HCT116 (cell line): ENCODE measurements around the gene E2F1. TPM values are rescaled to one million over a fixed set of nuclear protein-coding genes. Genes with fewer than 3 reads are reported as not detected.

Experiments
- ATAC-seq: fragments of 200-7000 bp; cut with Tn5 transposase; 2 replicates; pipeline ENCODE4 v1.9.1; 2020; ENCODE audit warnings: mild to moderate bottlenecking, moderate library complexity
- BruUV-seq: library from RNA; stranded (reverse); fragments of 400-500 nt; replicated peaks from 2 replicates; lab custom pipeline; 2021; lab: Mats Ljungman, UMichigan
- CTCF ChIA-PET: fragments of 300-600 bp; sonication (Branson Sonifier 250); formaldehyde crosslinking; loops from one replicate; lab custom pipeline; 2021; ENCODE audit warnings: antibody characterized with exemption; lab: Charles Lee
- POLR2A ChIA-PET: fragments of 300-600, 350-600 bp; sonication (Branson Sonifier 250); formaldehyde crosslinking; loops from one replicate; lab custom pipeline; 2021; ENCODE audit warnings: antibody characterized with exemption; lab: Charles Lee
- RAD21 ChIA-PET, 2 experiments: fragments of 300-600 bp; sonication (Branson Sonifier 250); formaldehyde crosslinking; loops; one replicate each; lab custom pipeline; 2023; ENCODE audit warnings: low total read pairs in 2 of 2; ENCODE audit not compliant: uncharacterized antibody in 2 of 2, unreplicated experiment in 2 of 2, low non-redundant PET in 1 of 2; lab: Charles Lee
- DNase-seq: peaks from one replicate; pipeline ENCODE4 v3.0.0-alpha.2; 2010; ENCODE audit warnings: low read depth, low spot score
- H2AFZ ChIP-seq: fragments of 200-600 bp; shearing (Covaris generic), sonication (generic); 2 replicates; pipeline ENCODE4 v1.6.1; 2017; ENCODE audit warnings: low read depth, mixed run types, mixed read lengths, antibody characterized with exemption, low read length; ENCODE audit not compliant: poor library complexity, severe bottlenecking
- H3K27ac ChIP-seq: 2 replicates; pipeline ENCODE4 v1.5.1; 2012; ENCODE audit warnings: low read depth, low read length
- H3K27me3 ChIP-seq: fragments of 200-600 bp; sonication (generic); 2 replicates; pipeline ENCODE4 v1.6.1; 2016; ENCODE audit warnings: mixed run types, low read length, mixed read lengths; ENCODE audit not compliant: insufficient read depth
- H3K36me3 ChIP-seq, 2 experiments: fragments of 200-500 bp in 1 of 2; fragments of 200-600 bp in 1 of 2; sonication (Bioruptor generic) in 1 of 2; sonication (generic) in 1 of 2; 2 replicates each; pipeline versions ENCODE4 v1.5.1 to v1.6.1; 2014 to 2016; ENCODE audit warnings: low read length in 2 of 2, inconsistent platforms in 1 of 2, mixed read lengths in 1 of 2, mixed run types in 1 of 2; ENCODE audit not compliant: insufficient read depth in 2 of 2, control insufficient read depth in 1 of 2
- H3K4me1 ChIP-seq, 2 experiments: fragments of 200-600 bp in 1 of 2; sonication (generic) in 1 of 2; 2 replicates each; pipeline versions ENCODE4 v1.5.1 to v1.6.1; 2012 to 2017; ENCODE audit warnings: low read length in 2 of 2, inconsistent platforms in 1 of 2, mild to moderate bottlenecking in 1 of 2, mixed read lengths in 1 of 2, mixed run types in 1 of 2, moderate library complexity in 1 of 2; ENCODE audit not compliant: insufficient read depth in 2 of 2, control insufficient read depth in 1 of 2
- H3K4me2 ChIP-seq: fragments of 200-600 bp; sonication (generic); 2 replicates; pipeline ENCODE4 v1.6.1; 2017; ENCODE audit warnings: mixed run types, low read length, mixed read lengths
- H3K4me3 ChIP-seq, 2 experiments: fragments of 200-600 bp in 1 of 2; sonication (generic) in 1 of 2; replicated peaks in 1 of 2; 2 replicates each; pipeline ENCODE4 v1.5.1; 2011 to 2016; ENCODE audit warnings: low read length in 2 of 2, control low read depth in 1 of 2, low read depth in 1 of 2, mild to moderate bottlenecking in 1 of 2, mixed read lengths in 1 of 2, mixed run types in 1 of 2
- H3K79me2 ChIP-seq: fragments of 200-600 bp; sonication (generic); 2 replicates; pipeline ENCODE4 v1.6.1; 2017; ENCODE audit warnings: mild to moderate bottlenecking, mixed run types, low read length, moderate library complexity, mixed read lengths; ENCODE audit not compliant: insufficient read depth
- H3K9ac ChIP-seq: fragments of 200-600 bp; sonication (generic); 2 replicates; pipeline ENCODE4 v1.6.1; 2016; ENCODE audit warnings: low read length, mixed read lengths
- H3K9me2 ChIP-seq: fragments of 200-600 bp; sonication (generic), shearing (Covaris generic); 2 replicates; pipeline ENCODE4 v1.6.1; 2017; ENCODE audit warnings: mixed run types, mild to moderate bottlenecking, moderate library complexity; ENCODE audit not compliant: insufficient read depth
- H3K9me3 ChIP-seq, 2 experiments: fragments of 200-500 bp in 1 of 2; fragments of 200-600 bp in 1 of 2; sonication (Bioruptor generic) in 1 of 2; sonication (generic) in 1 of 2; 2 replicates each; pipeline ENCODE4 v1.6.1; 2014 to 2017; ENCODE audit warnings: low read length in 2 of 2, mixed read lengths in 2 of 2, inconsistent platforms in 1 of 2, low read depth in 1 of 2, mild to moderate bottlenecking in 1 of 2, mixed run types in 1 of 2, moderate library complexity in 1 of 2; ENCODE audit not compliant: control insufficient read depth in 1 of 2, insufficient read depth in 1 of 2
- H4K20me1 ChIP-seq: fragments of 200-600 bp; sonication (generic), shearing (Covaris generic); 2 replicates; pipeline ENCODE4 v1.6.1; 2017; ENCODE audit warnings: mixed run types, mild to moderate bottlenecking, moderate library complexity; ENCODE audit not compliant: insufficient read depth
- EGR1 ChIP-seq: IDR thresholded peaks from 2 replicates; pipeline ENCODE4 v1.6.1; 2012; ENCODE audit warnings: low read depth
- JUND ChIP-seq: IDR thresholded peaks from 2 replicates; pipeline ENCODE4 v1.6.1; 2012
- POLR2A ChIP-seq: IDR thresholded peaks from 2 replicates; pipeline ENCODE4 v1.7.0; 2011; ENCODE audit warnings: borderline replicate concordance; ENCODE audit not compliant: insufficient read depth, insufficient read length; ENCODE audit errors: extremely low read depth
- POLR2AphosphoS5 ChIP-seq: IDR thresholded peaks from 2 replicates; pipeline ENCODE4 v1.6.1; 2011; ENCODE audit warnings: mild to moderate bottlenecking, low read depth, low read length, moderate library complexity
- RAD21 ChIP-seq: IDR thresholded peaks from 2 replicates; pipeline ENCODE4 v1.6.1; 2012; ENCODE audit warnings: low read depth, mild to moderate bottlenecking
- SIN3A ChIP-seq: IDR thresholded peaks from 2 replicates; pipeline ENCODE4 v1.6.1; 2012; ENCODE audit warnings: low read depth
- ZFX ChIP-seq: fragments of 450-650 bp; IDR thresholded peaks from 2 replicates; pipeline ENCODE4 v1.6.1; 2017
- ZNF274 ChIP-seq: fragments of 200-500 bp; sonication (Bioruptor generic); IDR thresholded peaks from 2 replicates; pipeline ENCODE4 v1.6.1; 2014; ENCODE audit warnings: mild to moderate bottlenecking, low read depth, low read length, inconsistent platforms
- intact Hi-C: fragments of 100-400 bp; cut with micrococcal nuclease; formaldehyde crosslinking; loops from 2 replicates; pipeline ENCODE4 v1.10.0; 2022
- total RNA-seq: library from RNA; stranded (reverse); gene quantifications from one replicate; pipeline ENCODE4 v1.2.1, GENCODE V29; 2021; ENCODE audit not compliant: unreplicated experiment
- TF ChIP-seq, protein P1 (sequence below): IDR thresholded peaks from 2 replicates; pipeline ENCODE4 v1.6.1; 2012; ENCODE audit warnings: low read depth
- TF ChIP-seq, protein P2 (sequence below), 3 experiments: fragments of 200-600 bp in 1 of 3; sonication (generic) in 1 of 3; IDR thresholded peaks in 2 of 3; conservative IDR thresholded peaks in 1 of 3; 2 replicates each; pipeline ENCODE4 v1.5.1; 2012 to 2017; ENCODE audit warnings: low read depth in 2 of 3, low read length in 2 of 3, antibody characterized with exemption in 1 of 3, borderline replicate concordance in 1 of 3, control low read depth in 1 of 3, mild to moderate bottlenecking in 1 of 3, mixed read lengths in 1 of 3, mixed run types in 1 of 3, moderate library complexity in 1 of 3; ENCODE audit not compliant: insufficient read depth in 1 of 3

E2F1 gene
- total RNA-seq, 1 experiment from 2014 or later: 30.9 TPM

DNA sequence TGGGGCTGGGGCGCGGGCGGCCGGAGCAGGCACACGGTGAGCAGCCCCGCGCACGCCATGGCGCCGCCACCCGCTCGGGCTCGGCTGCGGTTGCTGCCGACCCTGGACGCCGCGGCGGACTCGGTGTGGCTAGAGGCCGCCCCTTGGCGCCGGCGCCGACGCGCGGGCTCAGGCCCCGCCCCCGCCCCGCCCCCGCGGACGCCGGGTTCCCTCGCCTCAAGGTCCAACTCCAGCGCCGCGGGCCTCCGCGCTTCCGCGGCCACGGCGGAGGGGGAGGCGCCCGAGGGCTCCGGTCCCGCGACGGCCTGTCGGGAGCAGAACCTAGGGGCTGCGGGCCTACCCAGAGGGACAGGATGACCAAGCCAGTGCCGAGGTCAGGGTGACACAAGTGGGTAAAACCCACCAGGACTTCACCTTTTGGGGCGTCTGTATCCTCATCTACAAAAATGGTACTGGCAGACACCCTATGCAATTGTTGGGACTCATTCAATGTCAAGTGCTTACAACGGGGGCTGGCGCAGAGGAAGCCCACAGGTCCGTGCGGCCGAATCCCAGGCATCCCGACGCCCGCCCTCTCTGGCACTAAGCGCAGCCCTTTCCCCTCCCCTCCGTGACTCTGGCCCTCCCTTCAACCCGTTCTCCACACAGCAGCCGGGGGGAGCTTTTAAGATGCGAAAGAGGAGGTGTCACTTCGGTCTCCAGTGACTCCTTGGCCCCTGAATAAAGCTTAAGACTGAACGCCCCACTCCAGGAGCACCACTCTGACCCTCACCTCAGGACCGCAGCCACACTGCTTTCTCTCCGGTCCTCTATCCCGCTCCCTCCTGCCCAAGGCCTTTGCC, 11.7 kb downstream of the E2F1 start, which contains the start of gene NECAB3:
Gene NECAB3 (minus strand): TSS at position 135 of the 842 bp plus-strand sequence. CDS start 76 bp downstream, at position 59.
- peaks cover 15 to 24% of the 10 kb centered on the region in 2 experiments for H3K4me1 ChIP-seq
- H3K9ac ChIP-seq: peak within 1 kb of the TSS; percentile 89
- peak within 1 kb of the TSS; percentile 96 for H3K4me2 ChIP-seq
- intact Hi-C loops: no loop called here
- H3K79me2 ChIP-seq: peaks cover 26% of the 10 kb centered on the region; the same call in 1 of the 2 replicates
- peaks cover 7 to 11% of the 10 kb centered on the region in 2 experiments; a peak in 3 of 4 replicates for H3K36me3 ChIP-seq
- TF ChIP-seq POLR2A: peak; percentile 84
- peak; percentile 25; the same call in 1 of the 2 replicates for TF ChIP-seq ZFX
- peak; percentile 92 for TF ChIP-seq POLR2AphosphoS5
- no peak; the same call in 1 of the 2 replicates for TF ChIP-seq EGR1
- TF ChIP-seq, all 23 proteins: peak for 3
- no peaks in the 10 kb centered on the region for H3K27me3 ChIP-seq
- peak within 1 kb of the TSS; percentile 70 to 85 for H3K4me3 ChIP-seq
- ATAC-seq: peak; percentile 89
- BruUV-seq: no TSS peak
- H2AFZ ChIP-seq: no peak within 1 kb of the TSS
- H3K9me3 ChIP-seq: no peaks in the 10 kb centered on the region
- peak within 1 kb of the TSS; percentile 71 for H3K27ac ChIP-seq
- CTCF ChIA-PET: no interaction called here
- no peaks in the 10 kb centered on the region for H3K9me2 ChIP-seq
- DNase-seq: no peak
- POLR2A ChIA-PET: no interaction called here
- RAD21 ChIA-PET: no interaction called here
- no peaks in the 10 kb centered on the region for H4K20me1 ChIP-seq

DNA sequence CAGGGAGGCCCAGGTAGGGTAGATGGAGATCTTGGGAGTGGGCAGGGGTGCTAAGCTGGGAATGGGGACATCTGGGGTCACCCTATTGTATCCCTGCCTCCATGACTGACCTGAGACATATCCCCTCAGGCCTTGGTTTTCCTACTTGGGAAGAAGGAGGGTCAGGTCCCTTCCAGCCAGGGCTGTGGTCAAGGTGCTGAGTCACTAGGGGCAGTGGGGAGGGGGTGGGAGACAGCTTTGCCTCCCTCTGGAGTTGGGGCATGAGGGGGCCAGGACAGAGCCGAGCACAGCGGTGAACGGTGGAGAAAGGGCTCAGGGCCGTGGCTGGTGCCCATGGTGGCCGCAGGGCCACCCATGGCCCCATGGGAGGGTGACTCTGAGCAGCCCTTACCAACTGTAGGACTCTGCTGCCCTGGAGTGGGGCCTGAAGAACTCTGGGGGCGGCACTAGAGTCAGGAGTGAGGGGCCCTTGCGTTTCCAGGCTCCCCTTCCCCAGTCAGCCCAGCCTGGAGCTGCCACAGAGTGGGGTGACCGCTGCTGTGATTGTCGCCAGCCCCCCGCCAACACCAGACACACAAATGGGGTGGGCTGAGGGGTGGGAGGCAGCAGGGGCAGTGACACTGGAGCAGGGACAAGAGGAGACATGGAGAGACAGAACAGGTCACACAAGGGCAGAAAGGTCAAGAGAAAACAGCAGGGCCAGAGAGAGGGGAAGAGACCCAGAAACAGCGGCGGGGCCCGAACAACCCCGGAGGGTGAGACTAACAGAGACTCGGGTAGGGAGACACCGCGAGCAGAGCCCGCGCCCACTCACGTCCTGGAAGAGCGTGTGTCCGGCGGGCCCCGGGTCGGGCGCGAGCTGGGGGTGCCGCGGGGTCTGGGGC, 12.5 kb downstream of the E2F1 start:
- intact Hi-C loops: no loop called here
- ATAC-seq: peak; percentile 64
- Histone ChIP-seq H3K79me2 (peaks cover 26% of the 10 kb centered on the region; the same call in 1 of the 2 replicates), H3K27me3 (no peaks in the 10 kb centered on the region), H3K9ac (peak overlapping the region; percentile 89), H3K4me3 (peak overlapping the region; percentile 70 to 85), H3K4me1 (peaks cover 15 to 24% of the 10 kb centered on the region in 2 experiments), H2AFZ (no peak overlapping the region), H3K36me3 (peaks cover 13 to 20% of the 10 kb centered on the region in 2 experiments; a peak in 3 of 4 replicates), H3K27ac (peak overlapping the region; percentile 71), H3K9me3 (no peaks in the 10 kb centered on the region), H3K9me2 (no peaks in the 10 kb centered on the region), H3K4me2 (peak overlapping the region; percentile 96), H4K20me1 (no peaks in the 10 kb centered on the region)
- BruUV-seq: no TSS peak
- ChIA-PET POLR2A (no interaction called here), CTCF (no interaction called here), RAD21 (no interaction called here)
- TF ChIP-seq RAD21 (no peak), JUND (no peak), ZFX (peak; percentile 40; the same call in 1 of the 2 replicates), ZNF274 (no peak), SIN3A (no peak)
- TF ChIP-seq, protein P1, sequence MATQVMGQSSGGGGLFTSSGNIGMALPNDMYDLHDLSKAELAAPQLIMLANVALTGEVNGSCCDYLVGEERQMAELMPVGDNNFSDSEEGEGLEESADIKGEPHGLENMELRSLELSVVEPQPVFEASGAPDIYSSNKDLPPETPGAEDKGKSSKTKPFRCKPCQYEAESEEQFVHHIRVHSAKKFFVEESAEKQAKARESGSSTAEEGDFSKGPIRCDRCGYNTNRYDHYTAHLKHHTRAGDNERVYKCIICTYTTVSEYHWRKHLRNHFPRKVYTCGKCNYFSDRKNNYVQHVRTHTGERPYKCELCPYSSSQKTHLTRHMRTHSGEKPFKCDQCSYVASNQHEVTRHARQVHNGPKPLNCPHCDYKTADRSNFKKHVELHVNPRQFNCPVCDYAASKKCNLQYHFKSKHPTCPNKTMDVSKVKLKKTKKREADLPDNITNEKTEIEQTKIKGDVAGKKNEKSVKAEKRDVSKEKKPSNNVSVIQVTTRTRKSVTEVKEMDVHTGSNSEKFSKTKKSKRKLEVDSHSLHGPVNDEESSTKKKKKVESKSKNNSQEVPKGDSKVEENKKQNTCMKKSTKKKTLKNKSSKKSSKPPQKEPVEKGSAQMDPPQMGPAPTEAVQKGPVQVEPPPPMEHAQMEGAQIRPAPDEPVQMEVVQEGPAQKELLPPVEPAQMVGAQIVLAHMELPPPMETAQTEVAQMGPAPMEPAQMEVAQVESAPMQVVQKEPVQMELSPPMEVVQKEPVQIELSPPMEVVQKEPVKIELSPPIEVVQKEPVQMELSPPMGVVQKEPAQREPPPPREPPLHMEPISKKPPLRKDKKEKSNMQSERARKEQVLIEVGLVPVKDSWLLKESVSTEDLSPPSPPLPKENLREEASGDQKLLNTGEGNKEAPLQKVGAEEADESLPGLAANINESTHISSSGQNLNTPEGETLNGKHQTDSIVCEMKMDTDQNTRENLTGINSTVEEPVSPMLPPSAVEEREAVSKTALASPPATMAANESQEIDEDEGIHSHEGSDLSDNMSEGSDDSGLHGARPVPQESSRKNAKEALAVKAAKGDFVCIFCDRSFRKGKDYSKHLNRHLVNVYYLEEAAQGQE: no peak
- TF ChIP-seq, protein P2, sequence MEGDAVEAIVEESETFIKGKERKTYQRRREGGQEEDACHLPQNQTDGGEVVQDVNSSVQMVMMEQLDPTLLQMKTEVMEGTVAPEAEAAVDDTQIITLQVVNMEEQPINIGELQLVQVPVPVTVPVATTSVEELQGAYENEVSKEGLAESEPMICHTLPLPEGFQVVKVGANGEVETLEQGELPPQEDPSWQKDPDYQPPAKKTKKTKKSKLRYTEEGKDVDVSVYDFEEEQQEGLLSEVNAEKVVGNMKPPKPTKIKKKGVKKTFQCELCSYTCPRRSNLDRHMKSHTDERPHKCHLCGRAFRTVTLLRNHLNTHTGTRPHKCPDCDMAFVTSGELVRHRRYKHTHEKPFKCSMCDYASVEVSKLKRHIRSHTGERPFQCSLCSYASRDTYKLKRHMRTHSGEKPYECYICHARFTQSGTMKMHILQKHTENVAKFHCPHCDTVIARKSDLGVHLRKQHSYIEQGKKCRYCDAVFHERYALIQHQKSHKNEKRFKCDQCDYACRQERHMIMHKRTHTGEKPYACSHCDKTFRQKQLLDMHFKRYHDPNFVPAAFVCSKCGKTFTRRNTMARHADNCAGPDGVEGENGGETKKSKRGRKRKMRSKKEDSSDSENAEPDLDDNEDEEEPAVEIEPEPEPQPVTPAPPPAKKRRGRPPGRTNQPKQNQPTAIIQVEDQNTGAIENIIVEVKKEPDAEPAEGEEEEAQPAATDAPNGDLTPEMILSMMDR (IDR thresholded peaks at IDR 0.05 in 2 of 3, conservative IDR thresholded peaks at IDR 0.05 in 1 of 3; ENCODE audit: borderline replicate concordance in 1 of 3, insufficient read depth in 1 of 3, low read depth in 2 of 3, low read length in 2 of 3): no peak
- no peak for DNase-seq
